NCI-H146 treated with DMSO at 0.1 percent for 48 hours (cell line): ENCODE results near the gene CRY2.

Experiments
- DNase-seq: peaks from one replicate; lab custom pipeline; 2025; ENCODE audit not compliant: unreplicated experiment; lab: John Stamatoyannopoulos, UW

CRY2 gene

DNA sequence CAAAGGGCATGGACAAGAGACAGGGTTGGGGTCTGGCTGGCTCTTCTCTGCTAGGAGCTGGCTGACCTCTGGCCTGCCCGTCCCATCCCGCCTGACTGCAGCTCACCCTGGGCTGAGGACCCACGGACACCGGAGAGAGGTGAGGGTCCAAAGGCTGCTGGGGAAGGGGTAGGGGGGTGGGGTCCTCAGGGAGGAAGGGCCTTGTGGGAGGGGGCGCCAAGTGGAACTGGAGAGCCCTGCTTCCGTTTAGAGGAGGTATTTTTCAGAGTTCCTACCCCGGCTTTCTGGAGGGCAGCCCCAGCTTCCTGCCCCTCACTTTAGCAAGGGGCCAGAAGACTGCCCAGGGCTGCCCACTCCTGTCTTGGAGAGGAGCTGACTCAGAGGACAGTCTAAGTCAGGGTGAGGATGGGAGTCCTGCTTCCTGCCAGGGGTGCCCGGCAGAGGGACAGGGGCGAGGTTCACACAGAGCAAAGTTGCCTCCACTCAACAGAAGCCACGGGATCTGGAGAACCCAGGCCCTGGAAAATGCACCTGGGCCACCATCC, 82.3 kb downstream of the CRY2 start:
- no peak for DNase-seq

DNA sequence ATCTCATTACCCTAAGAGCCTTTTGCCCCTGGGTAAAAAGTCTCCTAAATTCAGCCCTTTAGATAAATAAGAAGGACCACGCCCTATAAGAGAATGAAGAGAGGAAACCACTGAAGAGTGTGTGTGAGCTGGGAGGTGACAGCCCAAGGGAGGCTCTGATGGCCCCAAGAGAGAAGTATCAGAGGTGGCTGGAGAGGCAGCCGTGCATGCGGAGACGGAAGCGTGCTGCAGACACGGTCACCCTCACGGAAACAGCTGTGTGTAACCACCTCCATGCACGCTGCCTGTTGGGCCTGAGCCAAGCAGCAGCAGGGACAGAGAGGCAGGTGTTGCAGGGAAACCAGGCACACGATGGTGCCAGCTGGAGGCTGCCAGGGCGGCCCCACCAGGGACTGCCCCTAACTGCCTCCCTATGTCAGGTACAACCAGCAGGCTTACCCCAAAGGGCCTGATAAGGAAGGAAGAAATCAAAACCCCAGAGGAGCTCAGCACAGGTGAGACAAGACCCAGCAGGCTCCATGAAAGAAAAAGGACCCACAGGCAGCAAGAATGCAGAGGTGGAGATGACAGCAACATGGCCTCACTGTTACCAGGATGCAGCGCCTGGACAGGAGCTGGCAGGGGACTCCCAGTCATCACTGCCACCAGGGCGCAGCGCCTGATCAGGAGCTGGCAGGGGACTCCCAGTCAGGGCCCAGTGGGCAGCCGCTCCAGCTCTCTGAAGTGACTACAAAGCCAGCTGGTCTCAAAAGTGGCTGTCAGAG, 82.9 kb downstream of the CRY2 start:
- DNase-seq: peak; percentile 65

DNA sequence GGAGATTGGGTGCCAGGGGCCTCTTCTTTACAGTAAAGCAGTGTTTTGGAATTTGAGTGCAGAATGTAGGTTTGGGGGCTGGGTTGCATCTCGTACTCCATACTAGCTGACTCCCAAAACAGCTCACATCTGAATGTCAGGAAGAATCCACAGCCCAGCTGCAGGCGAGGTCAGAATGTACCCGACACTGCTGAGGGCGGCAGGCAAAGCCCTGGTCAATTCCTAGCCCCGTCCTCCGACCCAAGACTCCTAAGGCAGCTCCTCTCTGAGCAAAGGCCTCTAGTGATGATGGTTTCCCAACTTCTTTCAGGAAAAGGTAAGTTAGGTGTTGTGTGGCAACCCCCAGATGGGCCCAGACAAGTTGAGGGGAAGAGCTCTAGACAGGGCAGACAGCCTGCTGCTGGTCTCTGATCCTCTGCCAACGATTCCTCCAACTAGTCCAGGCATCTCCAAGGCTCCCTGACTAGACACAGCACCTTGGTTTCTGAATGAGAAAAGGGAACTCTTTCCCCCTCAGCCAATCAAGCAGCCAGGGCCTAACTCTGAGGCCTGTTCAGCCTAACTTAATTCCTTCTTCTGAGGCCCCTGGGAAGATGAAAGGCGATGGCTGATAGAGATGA, 83.8 kb downstream of the CRY2 start:
- no peak for DNase-seq

DNA sequence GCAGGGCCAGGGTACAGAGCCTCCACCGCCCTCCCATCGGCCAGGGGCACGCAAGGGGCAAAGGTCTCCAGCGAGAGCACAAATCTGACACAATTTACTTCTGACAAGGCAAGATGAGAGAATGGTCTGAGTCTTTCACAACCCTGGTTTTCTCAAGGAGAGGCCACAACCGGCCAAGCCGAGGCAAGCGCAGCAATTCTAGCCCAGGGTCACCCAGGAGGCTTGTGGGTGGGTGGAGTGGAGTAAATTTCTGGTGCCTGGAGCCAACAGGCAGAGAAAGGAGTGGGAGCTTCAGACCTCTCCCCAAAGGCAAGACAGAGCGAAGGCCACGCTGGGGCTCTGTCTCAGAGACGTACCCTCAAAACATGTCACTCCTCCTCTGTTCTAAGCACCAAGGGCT, 84.5 kb downstream of the CRY2 start:
- no peak for DNase-seq

DNA sequence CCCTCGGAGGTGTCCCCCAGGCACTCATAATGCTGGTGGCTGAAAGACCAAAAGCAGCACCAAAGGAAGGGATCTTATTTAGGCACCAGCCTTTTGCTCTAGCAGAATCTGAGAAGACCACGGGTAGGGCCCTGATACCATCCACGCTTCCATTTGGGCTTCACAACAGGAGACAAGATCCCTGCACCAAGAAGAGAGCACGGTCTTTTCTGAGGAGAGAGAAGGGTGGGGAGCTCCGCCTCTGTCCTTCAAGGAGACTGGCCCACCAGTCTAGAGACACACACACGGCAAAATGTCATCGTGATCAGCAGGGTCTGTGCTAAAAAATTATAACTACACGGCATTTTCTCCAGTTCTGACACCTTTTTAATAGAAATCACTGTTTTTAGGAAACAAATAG, 84.9 kb downstream of the CRY2 start:
- DNase-seq: no peak
